SH-SY5Y (cell line): ENCODE data around the gene HM13.

ENCODE experiments used
- GATA2 ChIP-seq: IDR thresholded peaks from 2 replicates; pipeline ENCODE4 v1.6.1; 2011; ENCODE audit warnings: mild to moderate bottlenecking, low read depth, low read length
- GATA3 ChIP-seq: IDR thresholded peaks from 2 replicates; pipeline ENCODE4 v1.6.1; 2011; ENCODE audit warnings: low read depth, mild to moderate bottlenecking, low read length, moderate library complexity

DNA sequence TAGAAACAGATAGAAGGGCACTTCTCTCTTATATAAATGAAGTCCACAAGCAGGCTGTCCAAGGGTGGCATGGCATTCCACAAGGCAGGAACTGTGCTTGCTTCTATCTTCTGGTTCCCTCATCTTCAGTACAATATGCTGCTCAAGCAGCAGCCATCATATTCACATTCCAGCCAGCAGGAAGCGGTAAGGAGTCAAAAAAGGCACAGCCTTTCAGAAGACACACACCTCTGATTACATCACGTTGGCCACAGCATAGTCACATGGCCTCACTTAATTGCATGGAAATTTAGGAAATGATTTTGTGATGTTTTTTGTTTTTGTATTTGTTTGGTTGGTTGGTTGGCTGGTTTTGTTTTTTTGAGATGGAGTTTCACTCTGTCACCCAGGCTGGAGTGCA, 20.1 kb upstream of the HM13 start:
- TF ChIP-seq GATA2, result no peak
- no peak for TF ChIP-seq GATA3
